ENCODE data around the gene ZWILCH.
"Not testable (repeated sequence)": the region's sequence is repeated elsewhere in the genome, so short reads cannot be mapped to it uniquely, and the experiment has no call there.

DNA sequence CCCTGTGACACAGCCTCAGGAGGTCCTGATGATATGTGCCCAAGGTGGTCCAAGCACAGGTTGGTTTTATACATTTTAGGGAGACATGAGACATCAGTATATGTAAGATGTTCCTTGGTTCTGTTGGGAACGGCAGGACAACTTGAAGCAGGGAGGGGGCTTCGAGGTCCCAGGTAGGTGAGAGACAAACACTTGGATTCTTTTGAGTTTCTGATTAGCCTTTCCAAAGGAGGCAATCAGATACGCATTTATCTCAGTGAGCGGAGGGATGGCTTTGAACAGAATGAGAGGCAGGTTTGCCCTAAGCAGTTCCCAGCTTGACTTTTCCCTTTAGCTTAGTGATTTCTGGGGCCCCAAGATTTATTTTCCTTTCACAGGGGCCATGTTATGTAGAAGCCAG lies 34.3 kb upstream of the ZWILCH start:
- not testable (repeated sequence) for TF ChIP-seq POLR2A (IDR thresholded peaks at IDR 0.05; ENCODE audit: low read depth, low read length); POLR2AphosphoS5 (IDR thresholded peaks at IDR 0.05; ENCODE audit: low read depth, low read length); TAF1 (IDR thresholded peaks at IDR 0.05; ENCODE audit: low read depth, low read length); PAX5 (IDR thresholded peaks at IDR 0.05; ENCODE audit: insufficient read depth, low read length, severe bottlenecking); SPI1 (IDR thresholded peaks at IDR 0.05; ENCODE audit: low read depth, low read length); POU2F2 (IDR thresholded peaks at IDR 0.05; ENCODE audit: low read depth, low read length)
